ENCODE results near the gene ZNF768.
"Not testable (repeated sequence)": the region's sequence is repeated elsewhere in the genome, so short reads cannot be mapped to it uniquely, and the experiment has no call there.

ZNF768 gene

DNA sequence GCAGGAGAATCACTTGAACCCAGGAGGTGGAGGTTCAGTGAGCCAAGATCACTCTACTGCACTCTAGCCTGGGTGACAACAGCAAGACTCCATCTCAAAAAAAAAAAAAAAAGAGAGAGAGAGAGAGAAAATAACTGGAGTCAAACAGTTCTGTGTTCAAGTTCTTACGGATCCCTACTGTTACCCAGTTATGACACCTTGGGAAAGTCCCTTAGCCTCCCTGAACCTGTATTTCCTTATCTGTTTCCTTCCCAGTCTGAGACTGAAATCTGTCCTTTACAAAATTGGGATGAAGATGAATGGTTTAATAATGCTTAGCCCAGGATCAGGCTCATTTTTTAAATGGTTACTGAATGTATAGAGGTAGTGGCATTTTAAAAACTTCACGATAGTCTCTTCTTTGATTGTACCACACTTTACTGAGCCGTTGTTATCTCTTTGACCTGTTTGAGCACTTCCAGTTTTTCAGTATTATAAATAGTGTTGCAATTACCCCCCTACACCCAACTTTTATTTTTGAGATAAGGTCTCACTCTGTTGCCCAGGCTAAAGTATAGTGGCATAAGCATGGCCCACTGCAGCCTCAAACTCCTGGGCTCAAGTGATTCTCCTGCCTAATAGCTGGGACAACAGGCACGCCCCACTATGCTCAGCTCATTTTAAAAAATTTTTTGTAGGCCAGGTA, 17.1 kb downstream of the ZNF768 start:
- no peak for DNase-seq (ENCODE audit: low read depth)

DNA sequence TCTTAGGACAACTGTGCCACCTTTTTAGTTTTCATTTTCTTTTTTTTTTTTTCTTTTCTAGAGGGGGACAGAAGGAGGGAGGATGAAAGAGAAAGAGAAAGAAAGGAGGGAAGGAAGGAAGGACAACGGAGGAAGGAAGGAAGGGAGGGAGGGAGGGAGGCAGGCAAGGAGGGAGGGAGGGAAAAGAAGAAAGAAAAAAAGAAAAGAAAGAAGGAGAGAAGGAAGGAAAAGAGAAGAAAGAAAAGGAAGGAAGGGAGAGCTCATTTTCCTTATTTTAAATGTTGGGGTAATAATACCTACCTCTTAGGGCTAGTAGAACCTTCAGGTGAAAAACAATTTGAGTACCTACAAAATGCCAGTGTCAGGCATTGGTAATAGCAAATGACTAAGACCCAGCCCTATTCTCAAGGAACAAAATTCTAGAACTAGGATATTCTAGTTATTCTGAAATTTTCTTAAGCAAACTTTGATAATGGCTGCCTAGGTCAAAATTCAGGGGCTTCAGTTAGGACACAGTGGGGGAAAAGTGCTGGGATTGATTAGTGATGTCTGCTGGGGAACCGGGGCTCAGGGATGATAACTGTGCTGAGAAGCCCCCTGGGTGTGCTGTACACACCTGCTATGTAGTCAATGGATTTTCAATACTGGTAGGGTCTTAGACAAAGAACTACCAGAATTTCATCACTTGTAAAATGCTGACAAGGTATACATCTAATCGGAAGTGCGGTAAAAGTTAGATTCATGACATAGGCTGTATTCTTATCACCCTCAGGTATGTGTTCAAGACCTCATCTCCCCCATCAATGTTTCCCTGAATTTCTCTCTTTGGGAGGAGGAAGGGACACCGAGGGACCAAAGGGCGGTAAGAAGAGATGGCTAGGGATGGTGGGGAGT, 22.7 kb downstream of the ZNF768 start:
- no peak for DNase-seq (ENCODE audit: low read depth)

DNA sequence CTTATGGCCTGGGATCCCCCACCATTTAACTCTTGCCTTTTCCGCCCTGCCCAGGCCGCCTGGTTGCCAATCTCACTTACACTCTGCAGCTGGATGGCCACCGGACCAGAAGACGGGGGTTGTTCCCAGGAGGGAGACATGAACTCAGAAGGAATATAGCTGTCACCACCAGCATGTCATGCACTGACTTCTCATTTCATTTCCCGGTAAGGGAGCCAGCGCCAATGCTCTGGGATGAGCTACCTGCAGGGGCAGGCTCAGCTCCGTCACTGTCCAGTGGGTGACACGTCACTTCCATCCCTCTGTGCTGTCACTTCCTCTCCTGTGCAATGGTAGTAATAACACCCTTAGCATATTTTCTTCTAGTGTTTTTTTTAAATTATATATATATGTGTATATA, 27.1 kb downstream of the ZNF768 start:
- DNase-seq (ENCODE audit: low read depth), result no peak

DNA sequence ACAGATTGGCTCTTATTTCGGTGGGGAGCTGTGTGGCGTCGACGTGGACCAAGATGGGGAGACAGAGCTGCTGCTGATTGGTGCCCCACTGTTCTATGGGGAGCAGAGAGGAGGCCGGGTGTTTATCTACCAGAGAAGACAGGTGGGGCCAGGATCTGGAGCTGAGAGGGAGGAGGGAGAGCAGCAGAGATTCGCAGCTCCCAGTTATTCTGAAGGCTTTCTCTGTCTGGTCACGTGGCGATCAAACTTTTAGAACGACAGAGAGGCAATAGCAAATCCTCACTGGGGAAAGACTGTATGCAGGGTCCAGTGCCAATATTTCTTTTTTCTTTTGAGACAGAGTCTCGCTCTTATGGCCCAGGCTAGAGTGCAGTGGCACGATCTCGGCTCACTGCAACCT, 31.7 kb downstream of the ZNF768 start:
- no peak for DNase-seq (ENCODE audit: low read depth)

DNA sequence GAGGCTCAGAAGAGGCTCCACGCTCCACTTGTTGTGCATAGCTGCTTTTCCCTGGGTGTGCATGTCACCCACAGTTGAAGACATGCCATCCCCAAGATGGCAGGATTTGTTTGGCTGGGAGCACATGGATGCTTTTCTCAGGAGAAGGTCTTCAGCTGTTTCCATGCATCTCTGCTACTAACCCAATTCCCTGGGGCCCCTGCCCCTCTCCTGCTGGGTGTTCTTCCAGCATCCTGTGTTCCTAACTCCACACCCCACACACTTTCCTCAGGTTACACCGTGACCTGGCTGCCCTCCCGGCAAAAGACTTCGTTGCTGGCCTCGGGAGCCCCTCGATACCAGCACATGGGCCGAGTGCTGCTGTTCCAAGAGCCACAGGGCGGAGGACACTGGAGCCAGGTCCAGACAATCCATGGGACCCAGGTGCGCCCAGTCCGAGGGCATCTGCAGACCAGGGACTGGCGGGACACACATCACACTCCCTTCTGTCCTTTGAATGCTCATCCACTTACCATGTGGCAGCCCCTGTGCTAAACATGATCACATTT, 32.4 kb downstream of the ZNF768 start:
- DNase-seq (ENCODE audit: low read depth), result no peak

DNA sequence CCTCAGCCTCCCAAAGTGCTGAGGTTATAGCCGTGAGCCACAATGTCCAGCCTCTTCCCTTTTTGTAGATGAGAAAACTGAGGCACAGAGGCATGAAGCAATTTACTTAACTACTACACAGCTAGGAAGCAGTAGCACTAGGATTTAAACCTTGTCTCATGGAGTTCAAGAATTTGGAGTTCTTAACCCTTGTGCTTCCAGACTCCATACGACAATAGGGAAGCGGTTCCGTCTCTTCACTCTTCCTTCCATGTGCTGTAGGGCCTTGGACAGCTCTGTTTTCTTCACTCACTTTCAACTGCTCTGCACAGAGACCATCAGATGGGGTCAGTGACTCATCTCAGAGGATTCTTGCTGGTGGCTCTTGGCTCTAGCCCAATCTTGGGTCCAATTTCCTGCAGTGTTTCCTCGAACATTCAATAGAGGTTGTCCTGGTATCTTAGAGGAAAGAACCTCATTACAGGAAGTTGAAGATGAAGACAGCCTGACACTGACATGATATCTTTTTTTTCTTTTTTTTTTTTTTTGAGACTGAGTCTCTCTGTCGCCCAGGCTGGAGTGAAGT, 34.5 kb downstream of the ZNF768 start:
- peak; percentile 40 for DNase-seq (ENCODE audit: low read depth)

DNA sequence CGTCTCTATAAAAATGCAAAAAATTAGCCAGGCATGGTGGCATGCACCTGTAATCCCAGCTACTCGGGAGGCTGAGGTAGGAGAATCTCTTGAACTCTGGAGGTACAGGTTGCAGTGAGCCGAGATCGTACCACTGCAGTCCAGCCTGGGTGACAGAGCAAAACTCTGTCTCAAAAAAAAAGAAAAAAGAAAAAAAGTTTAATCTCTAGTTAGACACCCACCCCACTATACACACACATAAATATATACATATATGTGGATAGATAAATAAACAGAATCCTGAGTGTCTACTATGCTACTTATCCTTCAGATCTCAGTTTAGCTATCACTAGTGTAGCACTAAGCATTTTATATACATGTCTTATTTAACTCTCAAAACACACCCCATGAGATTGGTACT, 35.1 kb downstream of the ZNF768 start:
- DNase-seq (ENCODE audit: low read depth), result no peak

DNA sequence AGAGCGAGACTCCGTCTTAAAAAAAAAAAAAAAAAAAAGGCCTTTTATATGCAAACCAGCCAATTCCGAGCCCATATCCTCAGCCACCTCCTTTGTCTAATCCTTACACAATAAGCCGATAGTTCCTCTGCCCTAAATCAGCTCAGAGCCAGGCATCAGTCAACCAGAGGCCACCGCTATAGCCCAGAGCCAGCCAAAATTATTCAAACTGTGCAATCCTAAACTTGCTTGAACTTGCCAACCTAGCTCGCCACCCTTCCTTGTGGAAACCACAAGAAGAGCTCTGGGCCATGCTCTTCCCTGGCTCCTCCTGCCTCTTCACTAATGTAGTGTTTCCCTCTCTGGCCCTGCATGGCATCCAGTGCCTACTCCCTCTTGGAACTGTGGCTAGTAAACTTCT, 36.2 kb downstream of the ZNF768 start:
- DNase-seq (ENCODE audit: low read depth), result no peak

DNA sequence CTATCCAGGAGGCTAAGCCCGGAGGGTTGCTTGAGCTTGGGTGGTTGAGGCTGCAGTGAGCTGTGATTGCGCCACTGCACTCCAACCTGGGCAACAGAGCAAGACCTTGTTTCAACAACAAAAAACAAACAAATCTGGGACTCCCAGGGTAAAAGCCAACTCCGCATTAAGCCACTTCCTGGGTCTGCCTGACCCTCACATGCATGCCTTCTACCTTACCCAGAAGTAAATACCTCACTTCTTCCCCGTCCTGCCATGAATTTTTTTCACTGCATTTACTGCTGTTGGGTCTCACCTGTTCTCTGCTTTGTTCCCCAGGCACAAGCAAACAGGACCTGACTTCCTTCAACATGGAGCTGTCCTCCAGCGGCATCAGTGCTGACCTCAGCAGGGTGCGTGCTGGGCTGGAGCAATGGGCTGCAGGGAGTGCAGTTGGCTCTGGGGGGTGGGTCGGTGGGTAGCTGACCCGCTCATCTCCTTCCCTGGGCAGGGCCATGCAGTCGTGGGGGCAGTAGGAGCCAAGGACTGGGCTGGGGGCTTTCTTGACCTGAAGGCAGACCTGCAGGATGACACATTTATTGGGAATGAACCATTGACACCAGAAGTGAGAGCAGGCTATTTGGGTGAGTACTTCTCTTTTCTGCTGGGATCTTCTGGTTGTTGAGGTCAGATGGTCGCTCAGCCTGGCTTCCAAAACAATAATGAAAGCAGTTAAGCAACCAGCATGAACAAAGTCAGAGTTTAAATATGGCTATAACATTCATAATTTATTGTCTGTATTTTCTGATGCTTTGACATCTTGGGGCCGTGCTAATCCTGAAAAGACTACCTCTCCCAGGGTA, 37.4 kb downstream of the ZNF768 start:
- no peak for DNase-seq (ENCODE audit: low read depth)

DNA sequence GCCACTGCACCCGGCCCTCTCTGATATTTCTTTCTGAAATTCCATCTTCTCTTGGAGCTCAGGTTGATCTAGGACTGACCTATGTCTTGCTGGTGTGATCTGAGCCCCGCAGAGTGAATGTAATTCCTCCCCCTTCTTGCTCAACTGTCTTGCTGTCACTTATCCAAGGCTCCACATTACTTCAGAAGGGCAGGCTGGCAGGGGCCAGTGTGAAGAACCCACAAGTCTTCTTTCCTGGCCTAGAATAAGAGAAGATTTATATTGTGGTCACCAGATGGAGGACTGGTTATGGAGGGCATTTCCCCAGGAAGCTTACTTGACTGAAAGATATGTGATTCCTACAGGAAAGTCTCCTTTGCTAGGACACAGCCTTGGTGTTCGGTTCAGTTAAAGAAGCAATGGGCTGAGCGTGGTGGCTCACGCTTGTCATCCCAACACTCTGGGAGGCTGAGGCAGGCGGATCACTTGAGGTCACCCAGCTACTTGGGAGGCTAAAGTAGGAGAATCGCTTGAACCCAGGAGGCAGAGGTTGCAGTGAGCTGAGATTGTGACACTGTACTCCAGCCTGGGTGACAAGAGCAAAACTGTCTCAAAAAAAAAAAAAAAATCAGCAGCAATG, 40.4 kb downstream of the ZNF768 start:
- DNase-seq (ENCODE audit: low read depth), result no peak

DNA sequence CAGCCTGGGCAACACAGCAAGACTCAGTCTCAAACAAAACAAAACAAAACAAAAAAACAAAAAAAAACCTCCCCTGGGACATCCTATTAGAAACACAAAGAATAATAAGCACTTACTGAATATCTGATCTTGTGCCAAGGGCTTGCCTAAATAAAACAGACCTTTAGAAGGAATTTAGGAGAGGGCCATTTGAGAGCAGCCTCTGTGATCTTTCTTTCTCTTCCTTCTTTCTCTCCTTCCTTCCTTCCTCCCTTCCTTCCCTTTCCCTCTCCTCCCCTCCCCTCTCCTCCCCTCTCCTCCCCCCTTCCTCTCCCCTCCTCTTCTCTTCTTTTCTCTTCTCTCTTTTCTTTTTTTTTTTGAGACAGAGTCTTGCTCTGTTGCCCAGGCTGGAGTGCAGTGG, 41.5 kb downstream of the ZNF768 start:
- no peak for DNase-seq (ENCODE audit: low read depth)

DNA sequence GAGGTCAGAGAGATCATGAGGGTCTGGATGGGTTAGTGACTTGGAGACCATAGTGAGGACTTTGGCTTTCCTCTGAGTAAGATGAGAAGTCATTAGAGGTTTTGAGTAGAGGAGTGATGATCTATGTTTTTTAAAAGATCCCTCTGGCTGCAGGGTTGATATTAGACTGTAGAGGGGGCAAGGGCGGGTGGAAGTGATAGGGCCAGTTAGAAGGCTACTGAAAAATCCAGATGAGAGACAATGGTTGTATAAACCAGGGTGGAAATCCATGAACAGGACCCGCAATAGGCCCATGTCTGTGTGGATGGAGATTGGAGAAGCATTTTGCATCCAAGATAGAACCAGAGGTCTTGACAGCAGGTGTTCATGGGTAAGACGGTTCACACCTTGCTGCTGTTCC, 44.0 kb downstream of the ZNF768 start:
- no peak for DNase-seq (ENCODE audit: low read depth)

DNA sequence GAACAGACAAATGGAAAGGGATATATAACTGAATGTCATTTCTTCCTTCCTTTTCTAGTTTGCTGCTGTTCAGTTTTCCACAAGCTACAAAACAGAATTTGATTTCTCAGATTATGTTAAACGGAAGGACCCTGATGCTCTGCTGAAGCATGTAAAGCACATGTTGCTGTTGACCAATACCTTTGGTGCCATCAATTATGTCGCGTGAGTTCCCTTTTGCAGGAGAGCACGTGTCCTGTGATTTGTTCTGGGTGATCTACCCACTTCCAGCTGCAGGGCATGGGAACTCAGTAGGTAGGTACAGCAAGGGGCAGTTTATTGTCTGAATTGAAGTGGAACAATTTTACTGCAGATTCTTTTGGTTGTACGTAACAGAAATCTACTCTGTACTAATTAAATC, 45.0 kb downstream of the ZNF768 start:
- DNase-seq (ENCODE audit: low read depth), result no peak

DNA sequence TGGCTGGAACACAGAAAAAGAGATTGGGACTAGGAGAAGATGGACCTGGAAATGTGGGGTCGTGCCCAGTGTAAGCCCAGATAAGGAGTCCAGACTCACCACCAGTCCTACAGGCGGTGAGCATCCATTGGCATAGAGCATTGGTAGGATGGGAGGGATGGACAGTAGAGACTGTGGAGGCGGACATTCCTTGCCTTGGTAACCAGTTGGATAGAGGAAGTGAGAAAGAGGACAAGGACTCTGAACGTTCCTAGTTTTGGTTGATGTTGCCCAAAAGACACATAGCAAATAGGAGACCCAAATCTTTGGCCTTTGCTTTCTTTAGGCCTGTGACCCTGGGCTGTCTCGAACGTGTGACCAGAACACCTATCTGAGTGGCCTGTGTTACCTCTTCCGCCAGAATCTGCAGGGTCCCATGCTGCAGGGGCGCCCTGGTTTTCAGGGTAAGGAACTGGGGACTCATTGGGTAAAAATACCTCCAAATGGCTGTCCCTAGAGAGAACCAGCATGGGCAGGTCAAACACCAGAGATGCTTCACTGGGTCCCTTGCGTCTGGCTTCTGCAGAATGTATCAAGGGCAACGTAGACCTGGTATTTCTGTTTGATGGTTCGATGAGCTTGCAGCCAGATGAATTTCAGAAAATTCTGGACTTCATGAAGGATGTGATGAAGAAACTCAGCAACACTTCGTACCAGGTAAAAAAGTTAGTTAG, 47.4 kb downstream of the ZNF768 start:
- DNase-seq (ENCODE audit: low read depth), result no peak

DNA sequence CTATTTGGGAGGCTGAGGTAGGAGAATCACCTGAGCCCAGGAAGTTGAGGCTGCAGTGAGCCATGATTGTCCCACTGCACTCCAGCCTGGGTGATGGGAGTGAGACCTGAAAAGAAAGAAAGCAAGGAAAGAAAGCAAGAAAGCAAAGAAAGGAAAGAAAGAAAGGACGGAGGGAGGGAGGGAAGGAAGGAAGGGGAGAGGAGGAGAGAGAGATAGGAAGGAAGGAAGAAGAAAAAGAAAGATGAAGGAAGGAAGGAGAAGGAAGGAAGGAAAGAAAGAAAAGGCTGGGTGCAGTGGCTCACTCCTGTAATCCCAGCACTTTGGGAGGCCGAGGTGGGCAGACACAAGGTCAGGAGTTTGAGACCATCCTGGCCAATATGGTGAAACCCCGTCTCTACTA, 48.6 kb downstream of the ZNF768 start:
- not testable (repeated sequence) for DNase-seq (ENCODE audit: low read depth)

DNA sequence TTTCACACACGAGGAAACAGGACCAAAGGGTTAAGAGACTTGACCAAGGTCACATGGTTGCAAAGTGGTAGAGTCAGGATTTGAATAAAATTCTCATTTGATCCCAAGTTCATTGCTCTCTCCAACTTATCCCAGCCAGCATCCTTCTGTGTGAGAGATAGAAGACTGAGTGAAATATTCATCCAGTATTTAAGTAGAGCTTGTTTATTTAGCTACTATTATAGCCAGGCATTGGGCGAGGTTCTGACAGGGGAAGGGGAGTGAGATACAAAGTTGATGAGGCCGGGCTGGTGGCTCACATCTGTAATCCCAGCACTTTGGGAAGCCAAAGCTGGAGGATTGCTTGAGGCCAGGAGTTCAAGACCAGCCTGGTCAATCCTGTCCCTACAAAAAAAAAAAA, 49.4 kb downstream of the ZNF768 start:
- DNase-seq (ENCODE audit: low read depth), result no peak

DNA sequence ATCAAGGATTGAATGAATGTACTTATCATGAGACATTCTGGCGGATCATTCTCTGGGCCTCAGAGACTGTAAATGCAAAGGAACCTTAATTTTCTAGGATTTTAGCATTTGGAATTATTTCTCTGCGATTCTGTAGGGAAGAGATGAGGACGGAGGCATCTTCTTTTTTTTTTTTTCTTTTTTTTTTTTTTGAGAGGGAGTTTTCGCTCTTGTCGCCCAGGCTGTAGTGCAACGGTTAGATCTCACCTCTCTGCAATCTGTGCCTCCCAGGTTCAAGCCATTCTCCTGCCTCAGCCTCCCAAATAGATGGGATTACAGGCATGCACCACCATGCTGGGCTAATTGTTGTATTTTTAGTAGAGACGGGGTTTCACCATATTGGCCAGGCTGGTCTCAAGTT, 51.7 kb downstream of the ZNF768 start:
- no peak for DNase-seq (ENCODE audit: low read depth)

DNA sequence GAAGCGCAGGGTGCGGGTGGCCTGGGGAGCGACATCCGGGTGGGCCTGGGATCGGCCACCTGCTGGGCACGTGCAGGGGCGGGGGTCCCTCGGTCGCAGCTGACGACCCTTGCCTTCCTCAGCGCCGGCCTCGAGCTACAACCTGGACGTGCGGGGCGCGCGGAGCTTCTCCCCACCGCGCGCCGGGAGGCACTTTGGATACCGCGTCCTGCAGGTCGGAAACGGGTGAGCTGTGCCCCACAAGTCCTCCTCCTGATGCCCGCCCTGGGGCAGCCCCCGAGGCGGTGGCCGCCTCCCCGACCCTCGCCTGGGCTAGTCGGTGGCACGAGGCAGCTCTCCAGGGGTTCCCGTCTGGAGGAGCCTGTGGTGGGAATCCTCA, 52.3 kb downstream of the ZNF768 start:
- DNase-seq (ENCODE audit: low read depth), result no peak
